GM12873 (cell line): Measurements from ENCODE around the gene SMIM30.
A peak's percentile ranks its signal among the peaks of the same experiment; 100 is the strongest.

ENCODE experiments used
- CTCF ChIP-seq: IDR thresholded peaks from 2 replicates; pipeline ENCODE4 v1.5.1; 2012; ENCODE audit warnings: low read depth, mild to moderate bottlenecking, moderate library complexity, low read length, control low read depth; ENCODE audit not compliant: insufficient read depth; ENCODE audit errors: missing control alignments

The SMIM30 gene

GRCh38 chr7:113125728-113126127, 7.4 kb upstream of the SMIM30 start:
- TF ChIP-seq CTCF = no peak

GRCh38 chr7:113122744-113123143, 4.4 kb upstream of the SMIM30 start:
- no peak for TF ChIP-seq CTCF

- TF ChIP-seq CTCF = no peak
Measured at GRCh38 chr7:113120647-113121046, 2.3 kb upstream of the SMIM30 start.

- TF ChIP-seq CTCF = no peak
Measured at GRCh38 chr7:113119429-113119828, 1.1 kb upstream of the SMIM30 start.

- TF ChIP-seq CTCF = peak; percentile 42
Measured at GRCh38 chr7:113113912-113114311, 4.4 kb downstream of the SMIM30 start.

GRCh38 chr7:113109718-113110117, 8.6 kb downstream of the SMIM30 start:
- TF ChIP-seq CTCF = no peak

GRCh38 chr7:113100121-113100603, 18.2 kb downstream of the SMIM30 start:
- TF ChIP-seq CTCF = no peak
